WTC11 (cell line): ENCODE data around the gene DPEP2.

Experiments used
- ZNF219 ChIP-seq: sonication (generic); formaldehyde crosslinking; IDR thresholded peaks from 2 replicates; pipeline ENCODE4 v1.8.0; 2023; ENCODE audit warnings: missing genetic modification reagents, mild to moderate bottlenecking, borderline replicate concordance
- TF ChIP-seq, protein P1 (sequence below): sonication (generic); formaldehyde crosslinking; IDR thresholded peaks from 2 replicates; pipeline ENCODE4 v1.8.0; 2022; ENCODE audit warnings: mild to moderate bottlenecking, missing genetic modification reagents
- TF ChIP-seq, protein P2 (sequence below): fragments of 200-600 bp; IDR thresholded peaks from 2 replicates; pipeline ENCODE4 v1.8.0; 2022; ENCODE audit warnings: antibody characterized with exemption

DNA sequence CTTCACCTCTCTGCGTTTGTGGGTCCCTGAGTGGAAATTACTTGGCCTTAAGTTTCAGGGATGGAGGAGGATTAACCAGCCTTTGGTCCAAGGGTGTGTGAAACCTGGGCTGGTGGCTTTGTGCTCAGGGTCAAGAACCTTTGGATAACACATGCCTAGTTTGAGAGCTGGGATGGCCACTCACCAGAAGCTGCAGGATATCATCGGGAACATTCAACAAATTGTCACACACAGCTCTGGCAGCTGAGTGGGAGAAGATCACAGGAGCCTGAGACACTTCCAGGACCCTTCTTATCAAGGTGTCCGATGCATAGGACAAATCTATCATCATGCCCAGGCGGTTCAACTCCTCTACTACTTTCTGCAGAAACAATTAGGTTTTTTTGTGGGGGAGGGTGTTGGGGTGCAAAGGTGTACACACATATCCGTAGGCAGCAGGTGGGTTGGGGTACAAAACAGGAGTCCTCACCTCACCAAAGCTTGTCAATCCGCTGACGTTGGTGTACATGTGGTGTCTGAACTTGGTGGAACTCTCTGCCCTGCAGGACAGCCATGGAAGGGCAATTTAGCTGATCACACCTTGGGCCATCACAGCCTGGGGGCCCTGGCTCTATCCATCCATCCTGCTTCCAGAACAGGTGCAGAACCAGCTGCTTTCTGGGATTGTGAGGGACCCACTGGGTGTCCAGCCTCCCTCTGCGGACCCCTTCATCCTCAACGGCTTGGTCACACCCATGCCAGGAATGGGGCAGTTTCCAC, 21.6 kb downstream of the DPEP2 start:
- TF ChIP-seq, protein P1, sequence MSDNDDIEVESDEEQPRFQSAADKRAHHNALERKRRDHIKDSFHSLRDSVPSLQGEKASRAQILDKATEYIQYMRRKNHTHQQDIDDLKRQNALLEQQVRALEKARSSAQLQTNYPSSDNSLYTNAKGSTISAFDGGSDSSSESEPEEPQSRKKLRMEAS (CRISPR knock-in tag) = no peak
- TF ChIP-seq, protein P2, sequence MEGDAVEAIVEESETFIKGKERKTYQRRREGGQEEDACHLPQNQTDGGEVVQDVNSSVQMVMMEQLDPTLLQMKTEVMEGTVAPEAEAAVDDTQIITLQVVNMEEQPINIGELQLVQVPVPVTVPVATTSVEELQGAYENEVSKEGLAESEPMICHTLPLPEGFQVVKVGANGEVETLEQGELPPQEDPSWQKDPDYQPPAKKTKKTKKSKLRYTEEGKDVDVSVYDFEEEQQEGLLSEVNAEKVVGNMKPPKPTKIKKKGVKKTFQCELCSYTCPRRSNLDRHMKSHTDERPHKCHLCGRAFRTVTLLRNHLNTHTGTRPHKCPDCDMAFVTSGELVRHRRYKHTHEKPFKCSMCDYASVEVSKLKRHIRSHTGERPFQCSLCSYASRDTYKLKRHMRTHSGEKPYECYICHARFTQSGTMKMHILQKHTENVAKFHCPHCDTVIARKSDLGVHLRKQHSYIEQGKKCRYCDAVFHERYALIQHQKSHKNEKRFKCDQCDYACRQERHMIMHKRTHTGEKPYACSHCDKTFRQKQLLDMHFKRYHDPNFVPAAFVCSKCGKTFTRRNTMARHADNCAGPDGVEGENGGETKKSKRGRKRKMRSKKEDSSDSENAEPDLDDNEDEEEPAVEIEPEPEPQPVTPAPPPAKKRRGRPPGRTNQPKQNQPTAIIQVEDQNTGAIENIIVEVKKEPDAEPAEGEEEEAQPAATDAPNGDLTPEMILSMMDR = no peak
- TF ChIP-seq ZNF219 (CRISPR knock-in tag) = no peak
